ENCODE results near the gene IRF3.

GRCh38 chr19:49682274-49682673 is 16.6 kb upstream of the IRF3 start:
- TF ChIP-seq CTCF (IDR thresholded peaks at IDR 0.05) (no peak), POLR2A (IDR thresholded peaks at IDR 0.05) (no peak)

Measured in sigmoid colon (tissue), 3 donors.